Activated B cell treated with CpG ODN at 0.5 μM for 24 hours (primary cell): ENCODE results near the gene C16orf89. TPM values are rescaled to one million over a fixed set of nuclear protein-coding genes. Genes with fewer than 3 reads are reported as not detected.

Source experiments
- ATAC-seq: fragments of 200-7000 bp; cut with Tn5 transposase; one replicate; pipeline ENCODE4 v1.10.0; 2021; ENCODE audit warnings: low read depth, mild to moderate bottlenecking, moderate library complexity
- CTCF ChIA-PET: fragments of 350-600 bp; sonication (Branson Sonifier 250); formaldehyde crosslinking; loops from one replicate; lab custom pipeline; 2021; ENCODE audit warnings: antibody characterized with exemption; lab: Charles Lee
- POLR2A ChIA-PET: fragments of 350-600 bp; sonication (Branson Sonifier 250); formaldehyde crosslinking; loops from one replicate; lab custom pipeline; 2021; ENCODE audit warnings: antibody characterized with exemption; lab: Charles Lee
- DNase-seq: peaks from one replicate; pipeline ENCODE4 v3.0.0; 2022
- H3K27ac Mint-ChIP-seq: one replicate; pipeline ENCODE4 v1.8.0; 2020; ENCODE audit warnings: mixed read lengths
- H3K27me3 Mint-ChIP-seq: one replicate; pipeline ENCODE4 v1.8.0; 2021; ENCODE audit warnings: mixed read lengths
- H3K36me3 Mint-ChIP-seq: one replicate; pipeline ENCODE4 v1.8.0; 2021; ENCODE audit warnings: low read depth, mixed read lengths
- H3K4me1 Mint-ChIP-seq: one replicate; pipeline ENCODE4 v1.8.0; 2021; ENCODE audit warnings: mixed read lengths
- H3K4me3 Mint-ChIP-seq: one replicate; pipeline ENCODE4 v1.8.0; 2020; ENCODE audit warnings: mild to moderate bottlenecking, mixed read lengths
- H3K9me3 Mint-ChIP-seq: one replicate; pipeline ENCODE4 v1.8.0; 2020; ENCODE audit warnings: mixed read lengths
- intact Hi-C: fragments of 100-400 bp; cut with micrococcal nuclease; formaldehyde crosslinking; loops from one replicate; pipeline ENCODE4 v1.15.1; 2024
- total RNA-seq: library from RNA; stranded (reverse); gene quantifications from 2 replicates; pipeline ENCODE4 v1.2.3, GENCODE V29; 2022
- TF ChIP-seq, protein P1 (sequence below): fragments of 200-600 bp; IDR thresholded peaks from one replicate; pipeline ENCODE4 v1.8.0; 2022; ENCODE audit warnings: antibody characterized with exemption, mild to moderate bottlenecking

C16orf89 gene
- total RNA-seq, 1 donor from 2014 or later: not detected

DNA sequence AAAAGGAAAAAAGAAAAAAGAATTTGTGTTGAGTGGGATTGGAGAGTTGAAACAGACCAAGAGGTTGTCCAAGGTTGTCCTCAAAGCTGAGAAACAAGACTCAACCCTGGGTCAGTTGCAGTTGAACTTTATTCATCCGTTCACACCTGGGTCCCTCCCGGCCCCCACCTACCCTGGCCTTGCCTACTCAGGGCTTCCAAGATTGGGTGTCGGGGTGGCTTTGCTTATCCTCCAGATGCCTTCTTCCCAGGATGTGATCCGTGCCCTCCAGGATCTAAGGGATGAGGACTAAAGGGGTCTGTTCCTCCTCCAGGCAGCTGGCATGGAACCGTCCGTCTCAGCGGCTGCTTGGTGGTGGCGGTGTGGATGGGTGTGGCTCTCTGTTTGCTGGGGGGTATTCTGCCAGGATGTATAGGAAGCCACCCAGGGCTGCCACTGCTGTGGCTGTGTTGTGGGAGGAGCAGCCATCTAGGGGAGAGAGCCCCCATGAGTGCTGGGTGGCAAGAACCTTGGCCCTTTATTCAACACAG is 21.7 kb downstream of the C16orf89 start:
- CTCF ChIA-PET: no interaction called here

DNA sequence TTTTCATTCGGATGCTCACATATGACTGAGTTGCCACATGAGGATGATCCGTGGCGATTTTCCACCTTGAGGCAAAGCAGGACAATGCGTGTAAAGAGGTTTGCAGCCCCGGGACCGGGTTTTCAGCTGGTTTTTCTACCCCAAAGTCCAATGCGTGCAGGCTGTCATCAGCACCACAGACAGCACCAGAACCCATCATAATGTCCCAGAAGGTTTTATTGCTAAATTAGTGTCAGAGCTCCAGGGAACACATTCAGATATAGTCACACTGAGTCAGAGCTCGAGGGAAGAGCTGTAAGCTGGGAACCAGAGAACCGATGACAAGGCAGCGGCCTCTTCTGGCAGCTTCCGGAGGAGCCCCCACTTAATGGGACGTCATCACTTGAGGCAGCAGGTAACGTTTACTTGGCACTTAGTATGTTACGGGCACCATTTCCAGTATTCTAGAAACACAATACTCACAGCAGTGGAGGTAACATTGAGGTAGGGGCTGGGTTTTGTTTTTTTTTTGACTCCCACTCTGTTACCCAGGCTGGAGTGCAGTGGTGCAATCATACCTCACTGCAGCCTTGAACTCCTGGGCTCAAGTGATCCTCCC is 23.1 kb downstream of the C16orf89 start:
- ATAC-seq: no peak
- Mint-ChIP-seq H3K36me3 (no peaks in the 10 kb centered on the region), H3K4me3 (no peak overlapping the region), H3K27me3 (peaks cover 9% of the 10 kb centered on the region), H3K4me1 (no peaks in the 10 kb centered on the region), H3K27ac (no peak overlapping the region), H3K9me3 (no peaks in the 10 kb centered on the region)
- TF ChIP-seq, protein P1, sequence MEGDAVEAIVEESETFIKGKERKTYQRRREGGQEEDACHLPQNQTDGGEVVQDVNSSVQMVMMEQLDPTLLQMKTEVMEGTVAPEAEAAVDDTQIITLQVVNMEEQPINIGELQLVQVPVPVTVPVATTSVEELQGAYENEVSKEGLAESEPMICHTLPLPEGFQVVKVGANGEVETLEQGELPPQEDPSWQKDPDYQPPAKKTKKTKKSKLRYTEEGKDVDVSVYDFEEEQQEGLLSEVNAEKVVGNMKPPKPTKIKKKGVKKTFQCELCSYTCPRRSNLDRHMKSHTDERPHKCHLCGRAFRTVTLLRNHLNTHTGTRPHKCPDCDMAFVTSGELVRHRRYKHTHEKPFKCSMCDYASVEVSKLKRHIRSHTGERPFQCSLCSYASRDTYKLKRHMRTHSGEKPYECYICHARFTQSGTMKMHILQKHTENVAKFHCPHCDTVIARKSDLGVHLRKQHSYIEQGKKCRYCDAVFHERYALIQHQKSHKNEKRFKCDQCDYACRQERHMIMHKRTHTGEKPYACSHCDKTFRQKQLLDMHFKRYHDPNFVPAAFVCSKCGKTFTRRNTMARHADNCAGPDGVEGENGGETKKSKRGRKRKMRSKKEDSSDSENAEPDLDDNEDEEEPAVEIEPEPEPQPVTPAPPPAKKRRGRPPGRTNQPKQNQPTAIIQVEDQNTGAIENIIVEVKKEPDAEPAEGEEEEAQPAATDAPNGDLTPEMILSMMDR: no peak
- intact Hi-C loops: no loop called here
- DNase-seq: no peak
- POLR2A ChIA-PET: no interaction called here
- CTCF ChIA-PET: no interaction called here

More for the DNA sequence above, 21.7 kb downstream of the C16orf89 start:
- Mint-ChIP-seq H3K9me3 (no peaks in the 10 kb centered on the region), H3K36me3 (no peaks in the 10 kb centered on the region), H3K27ac (no peak overlapping the region), H3K4me3 (no peak overlapping the region), H3K27me3 (peaks cover 11% of the 10 kb centered on the region), H3K4me1 (no peaks in the 10 kb centered on the region)
- ATAC-seq (no peak), DNase-seq (no peak)
- intact Hi-C loops: no loop called here
- POLR2A ChIA-PET: no interaction called here
- TF ChIP-seq, protein P1: no peak

DNA sequence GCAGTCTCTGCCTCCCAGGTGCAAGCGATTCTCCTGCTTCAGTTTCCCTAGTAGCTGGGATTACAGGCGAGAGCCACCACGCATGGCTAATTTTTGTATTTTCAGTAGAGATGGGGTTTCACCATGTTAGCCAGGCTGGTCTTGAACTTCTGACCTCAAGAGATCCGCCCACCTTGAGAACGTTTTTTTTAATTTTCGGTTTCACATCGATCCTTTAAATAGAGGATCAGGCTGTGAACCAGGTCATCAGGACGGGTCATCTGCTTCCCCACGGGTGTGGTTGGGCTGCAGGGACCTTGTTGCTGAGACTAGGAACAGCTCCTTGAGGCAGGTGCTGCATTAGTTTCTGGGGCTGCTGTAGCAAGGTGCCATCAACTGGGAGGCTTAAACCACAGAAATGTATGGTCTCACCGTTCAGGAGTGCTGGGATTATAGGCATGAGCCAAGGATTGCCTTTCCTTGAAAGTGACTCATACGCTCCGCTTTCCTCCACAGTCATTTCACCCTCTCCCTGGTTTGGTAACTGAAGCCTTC is 24.1 kb downstream of the C16orf89 start:
- Mint-ChIP-seq H3K4me3 (no peak overlapping the region), H3K27ac (no peak overlapping the region), H3K9me3 (no peaks in the 10 kb centered on the region), H3K27me3 (peaks cover 4% of the 10 kb centered on the region), H3K36me3 (no peaks in the 10 kb centered on the region), H3K4me1 (no peaks in the 10 kb centered on the region)
- no peak for DNase-seq
- intact Hi-C loops: no loop called here
- TF ChIP-seq, protein P1: no peak
- ChIA-PET CTCF (no interaction called here), POLR2A (no interaction called here)
- ATAC-seq: no peak

DNA sequence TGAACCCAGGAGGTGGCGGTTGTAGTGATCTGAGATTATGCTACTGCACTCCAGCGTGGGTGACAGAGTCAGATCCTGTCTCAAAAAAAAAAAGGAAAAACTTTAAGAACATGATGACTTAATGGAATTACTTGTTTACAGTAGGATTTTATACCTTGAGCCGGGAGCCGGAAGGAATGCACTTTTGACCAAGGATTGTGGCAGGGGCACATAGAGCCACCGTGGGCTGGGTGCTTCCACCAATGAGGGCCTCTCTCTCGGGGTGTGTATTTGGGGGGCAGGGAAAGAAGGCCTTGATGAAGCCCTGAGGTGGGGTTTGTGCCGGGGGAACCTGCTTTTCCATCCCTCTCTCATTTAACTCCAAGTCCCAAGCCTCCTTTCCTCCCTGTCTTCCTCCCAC is 25.3 kb downstream of the C16orf89 start:
- no peak overlapping the region for H3K27ac Mint-ChIP-seq
- H3K36me3 Mint-ChIP-seq: no peaks in the 10 kb centered on the region
- ATAC-seq: no peak
- CTCF ChIA-PET: interaction anchor here (0.9 kb wide), 1 partner anchor 44 kb away, joined by 4 read pairs; no protein-coding TSS in a partner anchor
- H3K4me1 Mint-ChIP-seq: no peaks in the 10 kb centered on the region
- TF ChIP-seq, protein P1: no peak
- no peaks in the 10 kb centered on the region for H3K9me3 Mint-ChIP-seq
- H3K27me3 Mint-ChIP-seq: peaks cover 2% of the 10 kb centered on the region
- no peak for DNase-seq
- intact Hi-C loops: no loop called here
- no peak overlapping the region for H3K4me3 Mint-ChIP-seq
- POLR2A ChIA-PET: no interaction called here

DNA sequence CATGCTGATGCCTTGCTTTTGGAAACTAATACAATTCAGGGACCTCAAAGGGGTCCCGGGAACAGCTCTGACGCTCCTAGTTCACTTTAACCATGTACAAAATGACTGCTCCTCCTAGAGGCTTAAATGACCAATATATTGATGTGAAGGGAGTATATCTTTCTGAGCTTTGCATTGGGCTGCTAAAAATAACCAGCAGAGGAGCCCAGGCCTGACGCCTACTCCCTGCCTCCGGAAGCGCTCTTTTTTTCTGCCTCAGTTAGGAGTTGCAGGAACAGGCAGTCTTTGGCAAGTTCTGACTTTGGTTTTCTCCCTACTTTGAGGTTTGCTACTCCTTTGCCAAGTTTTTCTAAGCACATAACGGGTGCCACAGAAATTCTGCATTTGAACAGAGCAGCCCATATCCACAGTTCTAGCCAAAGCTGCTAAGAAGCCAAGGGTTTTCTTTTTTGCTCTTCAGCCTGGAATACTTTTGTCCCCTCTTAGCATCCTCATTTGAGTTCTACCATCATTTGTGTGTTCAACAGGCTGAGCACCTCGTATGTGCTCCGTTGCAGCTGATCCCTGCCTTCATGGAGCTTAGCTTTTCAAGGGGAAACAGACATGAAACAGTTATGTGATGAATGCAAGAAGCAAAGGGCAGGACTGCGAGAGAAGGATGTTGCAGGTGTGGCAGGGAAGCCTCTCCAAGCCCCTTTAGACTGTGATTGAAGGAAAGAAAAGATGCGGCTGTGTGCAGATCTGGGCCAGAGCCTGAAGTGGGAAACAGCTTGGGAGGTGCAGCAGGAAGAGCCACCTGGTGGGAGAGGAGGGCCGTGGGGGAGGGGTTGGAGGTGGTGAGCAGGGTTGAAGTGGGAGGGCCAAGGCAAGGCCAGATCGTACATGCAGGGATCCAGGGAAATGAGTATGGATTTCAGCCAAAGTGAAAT is 29.3 kb downstream of the C16orf89 start:
- DNase-seq (no peak), ATAC-seq (no peak)
- Mint-ChIP-seq H3K4me1 (peaks cover 18% of the 10 kb centered on the region), H3K4me3 (no peak overlapping the region), H3K27me3 (peaks cover 2% of the 10 kb centered on the region), H3K36me3 (peaks cover 2% of the 10 kb centered on the region), H3K27ac (no peak overlapping the region), H3K9me3 (no peaks in the 10 kb centered on the region)
- ChIA-PET CTCF (no interaction called here), POLR2A (no interaction called here)
- intact Hi-C loops: no loop called here
- TF ChIP-seq, protein P1: no peak
